ENCODE data around the gene HSPA12B.
A peak's percentile ranks its signal among the peaks of the same experiment; 100 is the strongest.

Gene HSPA12B

DNA sequence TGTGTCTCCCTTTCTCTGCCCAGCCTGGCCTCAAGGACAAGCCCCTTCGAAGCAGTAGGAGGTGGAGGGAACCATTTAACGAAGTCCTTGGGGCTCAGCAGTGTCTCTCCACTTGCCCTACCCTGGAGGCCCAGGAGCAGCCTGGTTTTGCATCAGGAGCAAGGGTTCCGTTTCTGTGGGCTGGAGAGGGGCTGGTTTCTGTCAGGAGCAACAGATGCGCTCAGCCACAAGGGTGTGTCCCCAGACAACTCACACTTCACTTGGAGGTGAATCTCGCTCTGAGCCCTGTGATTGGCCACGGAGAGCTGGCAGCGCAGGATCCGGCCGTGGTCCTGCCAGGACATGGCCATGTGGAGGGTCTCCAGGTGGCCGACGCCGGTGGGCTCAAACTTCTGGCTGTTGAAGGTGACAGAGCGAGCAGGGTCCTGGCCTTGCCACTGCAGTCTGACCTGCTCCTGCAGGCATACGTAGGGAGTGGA is 27.0 kb upstream of the HSPA12B start:
- DNase-seq = no peak

- DNase-seq = no peak
Measured at GRCh38 chr20:3705970-3706739, 26.3 kb upstream of the HSPA12B start.

GRCh38 chr20:3706774-3707507 is 25.5 kb upstream of the HSPA12B start:
- DNase-seq = no peak

DNA sequence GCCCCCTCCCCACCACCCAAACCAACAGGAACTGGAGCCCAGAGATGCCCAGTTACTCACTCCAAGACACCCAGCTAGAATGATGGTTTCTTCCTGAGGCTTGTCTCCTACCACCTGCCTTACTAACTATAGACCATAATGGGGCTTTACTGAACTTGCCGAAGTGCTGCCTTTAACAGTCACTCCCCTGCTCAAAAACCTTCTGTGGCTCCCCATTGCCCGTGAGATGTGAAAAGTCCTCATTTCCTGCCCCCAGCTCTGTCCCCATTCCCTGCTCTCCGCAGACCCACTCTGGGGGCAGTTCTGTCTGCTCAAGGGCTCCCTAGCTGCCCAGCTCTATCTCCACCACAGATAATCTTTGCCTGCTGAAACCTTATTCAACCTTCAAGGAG is 25.0 kb upstream of the HSPA12B start:
- DNase-seq = no peak

DNA sequence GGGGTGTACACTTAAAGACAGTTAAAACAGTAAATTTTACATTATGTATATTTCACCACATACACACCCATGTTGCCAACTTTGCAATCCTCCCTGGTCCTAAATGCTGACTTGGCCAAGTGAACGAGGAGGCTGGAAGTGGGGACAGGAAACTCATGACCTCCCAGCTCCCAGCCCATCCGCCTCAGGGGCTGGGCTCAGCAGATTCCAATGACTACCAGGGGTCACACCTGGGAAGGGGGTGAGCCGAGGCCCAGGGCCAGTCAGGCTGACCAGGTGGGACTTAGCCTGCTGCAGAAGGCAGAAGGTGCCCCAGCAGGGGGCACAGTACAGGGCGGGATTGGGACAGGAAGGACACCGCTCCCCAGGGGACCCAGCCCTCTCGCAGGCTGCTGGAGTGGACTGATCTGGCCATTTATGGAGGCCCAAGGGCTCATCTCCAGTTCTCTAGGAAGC is 22.4 kb upstream of the HSPA12B start:
- DNase-seq = no peak

GRCh38 chr20:3710703-3711483 is 21.6 kb upstream of the HSPA12B start:
- DNase-seq = no peak

DNA sequence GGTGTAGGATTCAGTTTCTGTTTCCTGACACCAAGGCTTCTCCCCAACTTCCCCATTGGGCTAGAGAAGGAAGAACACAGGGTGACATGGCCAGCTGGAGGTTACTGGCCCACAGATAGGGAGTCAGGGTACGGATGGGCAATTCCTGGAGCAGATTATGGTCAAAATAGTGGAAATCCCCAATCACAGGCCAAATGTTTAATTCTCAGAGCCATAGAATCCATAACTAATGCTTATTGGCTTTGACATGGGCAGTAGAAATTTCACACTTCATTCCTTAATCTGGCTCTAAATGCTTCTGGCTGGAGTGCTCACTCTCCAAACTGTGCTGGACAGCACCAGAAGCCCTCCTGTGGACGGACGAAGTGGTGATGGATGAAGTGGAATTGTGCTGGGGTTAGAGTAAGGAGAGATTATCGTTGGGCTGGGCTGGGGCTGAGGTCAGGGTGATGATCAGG is 21.0 kb upstream of the HSPA12B start:
- DNase-seq = no peak

GRCh38 chr20:3712279-3712873 is 20.1 kb upstream of the HSPA12B start, which contains the start of gene SIGLEC1:
TSS of gene SIGLEC1 (minus strand) at chr20:3712600. CDS start at chr20:3707128, 5,472 bp downstream.
- peak; percentile 35 for DNase-seq

DNA sequence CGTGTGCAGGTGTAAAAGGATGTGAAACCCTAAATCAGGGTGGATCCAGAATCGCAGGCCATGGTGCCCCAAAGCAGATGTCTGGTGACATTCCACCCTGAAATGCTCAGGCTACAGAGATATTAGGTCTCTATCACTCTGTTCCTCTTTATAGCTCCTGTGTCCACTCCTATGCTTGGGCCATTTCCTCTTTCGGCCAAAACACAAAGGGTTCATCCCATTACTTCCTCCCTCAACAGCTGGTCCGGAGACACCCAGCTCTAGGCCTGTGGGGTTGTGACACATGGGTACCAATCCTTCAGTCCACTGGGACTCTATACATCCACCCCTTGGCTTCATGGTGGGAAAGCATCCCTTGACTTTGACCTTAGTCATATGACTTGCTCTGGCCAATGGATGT is 18.4 kb upstream of the HSPA12B start:
- no peak for DNase-seq

- no peak for DNase-seq
Measured at GRCh38 chr20:3716195-3716834, 16.2 kb upstream of the HSPA12B start.

DNA sequence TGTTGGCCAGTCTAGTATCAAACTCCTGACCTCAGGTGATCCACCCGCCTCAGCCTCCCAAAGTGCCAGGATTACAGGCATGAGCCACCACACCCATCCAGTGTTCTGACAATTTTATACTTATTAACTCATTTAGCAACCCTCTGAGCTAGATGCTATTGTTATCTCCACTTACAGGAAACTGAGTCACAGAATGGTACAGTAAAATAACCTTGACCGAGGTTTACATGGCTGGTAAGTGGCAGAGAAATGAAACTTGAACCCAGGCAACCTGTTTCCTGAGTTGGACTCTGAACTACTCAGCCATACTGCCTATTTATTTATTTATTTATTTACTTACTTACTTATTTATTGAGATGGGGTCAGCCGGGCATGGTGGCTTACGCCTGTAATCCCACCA is 13.4 kb upstream of the HSPA12B start:
- DNase-seq = no peak

- DNase-seq = no peak
Measured at GRCh38 chr20:3720068-3720467, 12.4 kb upstream of the HSPA12B start.

DNA sequence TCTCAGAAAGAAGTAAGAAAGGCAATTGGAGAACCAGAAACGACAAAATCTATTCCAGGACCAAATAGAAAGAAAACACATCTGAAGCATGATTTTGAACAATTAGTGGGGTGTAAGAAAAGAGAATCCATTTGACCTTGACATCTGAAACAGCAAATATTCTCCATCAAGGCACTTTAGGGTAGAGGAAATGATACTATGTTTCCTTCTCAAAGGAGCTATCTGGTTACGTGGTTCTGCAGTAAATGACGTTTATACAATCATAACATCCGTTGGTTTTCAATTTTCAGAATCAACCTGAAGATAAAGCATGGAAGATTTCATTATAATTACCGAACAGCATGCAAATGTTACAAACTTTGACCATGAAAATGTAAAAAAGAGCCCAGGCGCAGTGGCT is 11.9 kb upstream of the HSPA12B start:
- no peak for DNase-seq

GRCh38 chr20:3721912-3722311 is 10.6 kb upstream of the HSPA12B start:
- no peak for DNase-seq

- DNase-seq = no peak
Measured at GRCh38 chr20:3723284-3723683, 9.2 kb upstream of the HSPA12B start.

DNA sequence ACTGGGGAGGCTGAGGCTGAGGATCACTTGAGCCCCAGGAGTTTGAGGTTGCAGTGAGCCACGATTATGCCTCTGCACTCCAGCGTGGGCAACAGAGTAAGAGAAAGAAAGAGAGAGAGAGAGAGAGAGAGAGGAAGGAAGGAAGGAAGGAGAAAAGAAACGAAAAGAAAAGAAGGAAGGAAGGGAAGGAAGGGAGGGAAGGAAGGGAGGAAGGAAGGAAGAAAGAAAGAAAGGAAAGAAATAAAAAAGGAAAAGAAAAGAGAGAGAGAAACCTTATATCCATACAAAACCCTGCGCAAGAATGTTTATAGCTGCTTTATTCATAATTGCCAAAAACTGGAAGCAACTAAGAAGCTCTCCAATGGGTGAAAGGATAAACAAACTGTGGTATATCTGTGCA is 8.1 kb upstream of the HSPA12B start:
- no peak for DNase-seq

- no peak for DNase-seq
Measured at GRCh38 chr20:3727401-3728021, 5.0 kb upstream of the HSPA12B start.

DNA sequence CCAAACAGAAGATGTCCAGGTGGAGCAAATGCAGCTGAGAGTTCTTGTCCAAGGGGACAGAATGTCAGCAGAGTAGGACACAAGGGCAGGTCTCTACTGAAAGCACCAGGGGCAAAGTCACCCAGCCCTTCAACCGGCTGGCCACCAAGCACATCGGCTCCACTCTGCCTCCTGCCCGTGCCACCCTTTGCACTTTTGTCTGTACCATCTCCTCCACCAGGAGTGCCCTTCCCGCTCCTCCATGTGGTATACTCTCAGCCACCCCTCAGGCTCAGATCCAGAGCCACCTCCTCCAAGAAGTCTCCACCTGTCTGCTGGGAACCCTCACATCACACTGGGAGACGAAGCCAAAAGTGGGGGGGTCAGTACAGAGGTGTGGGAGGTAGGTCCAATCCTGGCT is 4.1 kb upstream of the HSPA12B start:
- no peak for DNase-seq

DNA sequence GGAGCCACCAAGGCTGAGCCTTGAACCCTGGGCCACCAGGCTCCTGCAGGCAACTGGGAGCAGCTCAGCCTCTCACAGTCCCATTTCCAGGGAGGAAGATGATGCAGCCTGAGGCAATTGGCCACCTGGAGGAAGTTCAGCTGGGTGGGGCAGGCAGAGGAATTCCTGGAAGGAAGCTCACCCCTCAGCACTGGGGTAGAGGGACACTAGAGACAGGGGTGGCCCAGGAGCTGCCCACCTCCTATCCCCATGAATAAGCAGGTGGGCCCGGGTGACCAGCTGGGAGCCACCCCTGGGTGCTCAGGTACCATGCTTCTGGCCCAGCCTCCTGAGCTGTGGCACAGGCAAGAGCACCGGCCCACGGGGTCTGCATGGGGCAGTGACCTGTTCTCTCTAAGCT is 3.6 kb upstream of the HSPA12B start:
- DNase-seq = no peak

DNA sequence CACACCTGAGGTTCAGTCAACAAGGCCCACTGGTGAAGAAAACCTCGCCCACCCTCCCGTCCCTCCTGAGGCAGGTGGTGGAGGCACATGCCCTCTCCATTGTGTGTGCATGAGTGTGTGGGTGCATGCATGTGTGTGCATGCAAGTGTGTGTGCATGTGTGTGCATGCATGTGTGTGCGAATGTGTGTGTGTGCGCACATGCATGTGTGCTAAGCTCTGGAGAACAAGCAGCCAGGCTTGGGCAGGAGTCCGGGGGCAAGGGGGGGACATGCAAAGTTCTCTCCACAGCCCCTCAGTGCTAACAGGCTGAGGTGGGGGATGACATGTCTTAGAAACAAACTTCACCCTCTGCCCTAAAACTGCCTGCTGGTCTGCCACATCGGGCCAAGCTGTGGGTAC is 3.1 kb upstream of the HSPA12B start:
- DNase-seq = no peak

DNA sequence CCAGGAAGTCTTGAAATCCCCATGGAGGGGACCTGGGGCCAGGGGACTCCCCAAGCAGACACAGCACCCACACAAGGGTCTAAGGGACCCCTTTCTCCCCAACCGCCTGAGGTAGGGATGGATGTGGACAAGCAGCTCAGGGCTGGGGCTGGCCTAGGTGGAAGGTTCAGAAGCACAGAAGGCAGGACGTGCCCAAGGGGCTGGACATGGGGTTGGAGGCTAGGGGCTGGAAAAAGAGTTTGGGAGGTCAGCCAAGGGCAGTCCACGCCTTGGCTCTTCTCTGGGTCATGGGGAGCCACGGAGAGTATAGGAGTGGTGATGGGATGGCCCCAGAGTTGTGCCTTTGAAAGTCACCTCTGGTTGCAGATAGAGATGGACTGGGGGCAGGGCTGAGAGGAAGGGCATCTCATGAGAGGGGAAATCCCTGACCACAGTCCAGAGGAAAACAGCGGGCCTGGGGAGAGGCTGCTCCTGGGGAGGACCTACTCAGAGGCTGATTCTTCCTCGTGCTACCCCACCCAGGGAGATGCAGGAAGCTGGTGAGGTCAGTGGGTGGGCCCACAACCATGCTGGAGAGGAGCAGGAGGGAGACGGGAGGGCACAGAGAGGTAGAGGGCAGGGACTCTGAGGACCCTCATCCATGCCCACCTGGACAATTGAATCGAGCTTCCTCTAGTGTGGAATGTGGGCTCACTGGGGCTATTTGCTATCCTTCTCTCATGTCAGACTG is 2.5 kb upstream of the HSPA12B start:
- DNase-seq = no peak
